HG03354 (cell line): ENCODE results near the gene GSTM3.
"Not testable (repeated sequence)": the region's sequence is repeated elsewhere in the genome, so short reads cannot be mapped to it uniquely, and the experiment has no call there.

Source experiments
- ATAC-seq: cut with Tn5 transposase; IDR thresholded peaks from one replicate; pipeline ENCODE4 v1.9.1; 2021; ENCODE audit warnings: mild to moderate bottlenecking; ENCODE audit not compliant: unreplicated experiment, poor library complexity, severe bottlenecking

GSTM3 gene

DNA sequence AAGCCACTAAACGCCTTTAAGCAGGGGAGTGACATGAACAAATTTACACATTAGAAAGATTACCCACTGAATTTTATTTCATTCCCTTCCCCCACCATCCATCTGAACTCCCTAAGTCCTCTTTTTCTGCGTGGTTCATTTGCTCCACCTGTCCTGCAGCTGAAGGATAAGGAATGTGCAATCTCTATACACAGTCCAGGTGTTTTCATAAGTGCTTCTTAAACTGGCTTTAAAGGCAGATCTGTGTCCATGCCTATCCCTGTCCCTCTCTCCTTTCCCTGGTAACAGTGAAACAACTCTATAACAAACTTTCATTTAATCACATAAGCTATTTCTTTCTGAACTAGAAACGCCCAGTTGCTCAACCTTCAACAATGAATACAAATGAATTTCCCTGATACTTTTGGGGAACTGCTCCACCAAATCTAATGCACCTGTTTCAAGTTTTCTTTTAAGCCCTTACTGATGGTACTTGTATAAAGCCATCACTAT is 8.4 kb downstream of the GSTM3 start:
- ATAC-seq: no peak

DNA sequence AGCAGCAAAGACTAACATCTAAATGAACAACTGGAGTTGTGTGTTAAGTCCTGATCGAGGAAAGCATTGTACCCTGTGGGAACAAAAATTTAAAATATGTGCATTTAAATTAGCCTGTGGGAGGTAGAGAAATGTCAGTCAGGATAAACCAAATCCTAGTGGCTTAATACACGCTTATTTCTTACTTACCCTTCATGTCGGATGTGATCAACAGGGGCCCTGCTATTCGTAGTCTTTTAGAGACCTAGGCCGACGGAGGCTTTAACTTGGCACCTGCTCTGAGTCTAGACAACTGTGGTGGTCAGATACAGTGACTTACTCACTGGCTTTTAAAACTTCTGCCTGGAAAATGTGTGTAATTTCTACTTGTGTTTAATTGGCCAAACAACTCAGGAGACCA is 10.2 kb downstream of the GSTM3 start:
- ATAC-seq: no peak

DNA sequence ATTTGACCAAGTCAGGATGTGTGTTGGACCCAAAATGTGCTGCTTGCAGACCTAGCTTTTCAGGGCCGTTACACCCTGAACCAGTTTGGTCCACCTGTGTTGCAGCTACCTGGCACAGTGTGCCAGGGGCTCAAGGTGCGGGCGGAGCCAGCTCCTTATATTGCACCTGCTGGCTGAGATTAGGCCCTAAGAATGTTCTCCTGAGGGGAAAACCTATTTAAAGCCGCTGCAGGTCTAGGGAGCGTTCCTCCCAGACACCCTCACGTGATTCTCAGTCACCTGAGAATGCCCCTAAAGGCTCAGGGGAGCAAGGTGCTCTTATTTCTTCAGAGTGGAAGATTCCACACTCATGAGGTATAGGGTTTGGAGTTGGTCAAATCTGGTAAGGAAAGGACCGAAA is 12.0 kb downstream of the GSTM3 start:
- ATAC-seq: no peak

DNA sequence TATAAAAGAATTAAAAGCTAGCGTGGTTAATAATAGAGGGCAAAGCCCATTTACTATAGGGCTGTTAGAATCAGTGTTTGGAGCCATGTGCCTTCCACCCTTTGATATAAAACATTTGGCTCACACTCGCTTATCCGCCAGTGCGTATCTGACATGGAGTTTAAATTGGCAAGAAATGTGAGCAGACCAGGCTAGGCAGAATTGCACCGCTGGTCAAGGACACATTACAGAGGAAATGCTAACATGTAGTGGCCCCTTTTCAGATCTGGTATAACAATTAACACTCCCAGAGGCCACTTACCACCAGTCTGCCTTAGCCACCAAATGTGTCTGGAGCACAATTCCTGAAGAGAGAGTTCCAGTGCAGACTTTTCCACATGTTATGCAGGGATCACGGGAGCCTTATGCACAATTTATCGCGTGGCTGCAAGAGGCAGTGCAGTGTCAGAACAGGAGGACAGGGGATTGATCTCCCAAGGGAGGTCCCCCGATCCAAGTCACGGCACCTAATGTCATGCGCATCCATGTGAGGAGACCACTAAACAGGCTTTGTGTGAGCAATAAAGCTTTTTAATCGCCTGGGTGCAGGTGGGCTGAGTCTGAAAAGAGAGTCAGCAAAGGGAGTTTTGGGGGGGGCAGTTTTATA is 14.0 kb downstream of the GSTM3 start:
- ATAC-seq: no peak

DNA sequence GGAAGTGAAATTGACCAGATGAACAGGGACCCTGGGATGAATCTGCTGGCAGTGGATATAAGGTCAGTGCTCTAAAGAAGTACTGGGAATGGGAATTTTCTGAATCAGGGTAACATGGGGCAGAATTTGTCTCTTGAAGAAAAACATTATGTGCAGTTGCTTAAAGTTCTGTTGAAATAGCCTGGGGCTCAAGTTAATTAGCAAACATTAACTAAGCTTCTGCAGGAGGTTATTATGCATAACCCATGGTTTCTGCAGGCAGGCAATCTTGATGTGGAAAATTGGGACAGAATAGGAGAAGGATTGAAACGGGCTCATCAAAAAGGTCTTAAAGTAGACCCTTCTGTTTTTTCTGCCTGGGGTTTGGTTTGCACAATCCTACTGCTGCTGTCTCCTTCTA is 14.8 kb downstream of the GSTM3 start:
- ATAC-seq: no peak

DNA sequence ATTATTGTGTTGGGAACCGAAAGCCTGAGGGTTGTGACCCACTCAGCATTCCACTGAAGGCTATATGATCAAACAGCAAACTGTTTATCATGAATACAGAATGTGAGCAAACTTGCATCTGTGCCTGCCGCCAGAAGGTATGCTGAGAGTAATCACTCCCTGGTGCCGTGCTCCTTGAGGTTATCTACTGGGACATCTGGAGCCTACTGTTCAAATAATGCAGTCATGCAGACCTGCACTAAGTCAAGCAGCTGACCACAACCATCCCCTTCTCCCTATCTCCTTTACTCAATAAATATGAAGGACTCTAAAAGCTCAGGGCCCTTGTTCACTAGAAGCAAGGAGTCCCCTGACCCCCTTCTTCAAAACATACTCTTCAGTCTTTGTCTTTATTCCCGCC is 15.3 kb downstream of the GSTM3 start:
- no peak for ATAC-seq

DNA sequence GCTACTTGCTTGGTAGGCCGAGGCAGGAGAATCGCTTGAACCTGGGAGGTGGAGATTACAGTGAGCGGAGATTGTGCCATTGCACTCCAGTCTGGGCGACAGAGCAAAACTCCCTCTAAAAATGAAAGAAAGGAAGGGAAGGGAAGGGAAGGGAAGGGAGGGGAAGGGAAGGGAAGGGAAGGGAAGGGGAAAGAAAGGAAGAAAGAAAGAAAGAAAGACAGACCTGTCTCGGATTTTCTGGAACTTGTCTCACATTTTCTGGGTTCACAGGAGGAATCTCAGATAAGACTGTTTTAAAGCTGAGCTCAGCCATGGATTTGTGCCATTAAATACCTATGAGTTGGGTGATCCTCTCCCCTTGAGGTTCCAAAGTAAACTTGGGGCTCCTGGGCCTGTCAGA is 15.9 kb downstream of the GSTM3 start:
- ATAC-seq: no peak

DNA sequence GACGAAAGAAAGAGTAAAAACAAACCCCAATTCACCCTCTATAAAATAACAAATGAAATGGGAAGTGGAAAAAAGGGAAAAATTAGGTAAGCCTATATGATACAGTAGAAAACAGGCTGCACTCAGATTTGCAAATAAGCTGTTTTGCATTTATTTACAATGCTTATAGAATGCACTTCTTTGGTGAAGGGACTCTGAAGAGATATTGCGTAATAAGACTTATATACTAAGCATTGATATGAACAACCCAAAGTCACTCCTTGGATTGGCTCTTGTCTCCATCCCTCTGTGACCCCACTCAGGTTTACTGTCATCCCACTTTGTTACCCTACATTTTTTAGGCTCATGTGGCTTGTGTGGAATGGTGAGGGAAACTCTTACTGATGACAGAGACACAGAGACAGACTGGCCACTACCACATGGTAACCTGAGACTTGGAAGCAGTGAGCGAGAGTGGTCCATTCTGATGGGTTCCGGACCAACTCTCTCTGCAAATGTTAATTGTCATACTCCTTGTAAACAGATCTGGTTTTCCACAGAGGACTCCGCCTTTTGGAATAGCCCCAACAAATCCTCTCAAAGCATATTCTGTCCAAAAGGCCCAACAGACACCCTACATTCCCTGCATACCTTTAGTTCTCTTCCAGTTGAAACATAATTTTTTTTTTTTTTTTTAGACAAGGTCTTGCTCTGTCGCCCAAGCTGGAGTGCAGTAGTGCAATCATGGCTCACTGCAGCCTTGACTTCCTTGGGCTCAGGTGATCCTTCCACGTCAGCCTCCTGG is 17.7 kb downstream of the GSTM3 start:
- no peak for ATAC-seq

DNA sequence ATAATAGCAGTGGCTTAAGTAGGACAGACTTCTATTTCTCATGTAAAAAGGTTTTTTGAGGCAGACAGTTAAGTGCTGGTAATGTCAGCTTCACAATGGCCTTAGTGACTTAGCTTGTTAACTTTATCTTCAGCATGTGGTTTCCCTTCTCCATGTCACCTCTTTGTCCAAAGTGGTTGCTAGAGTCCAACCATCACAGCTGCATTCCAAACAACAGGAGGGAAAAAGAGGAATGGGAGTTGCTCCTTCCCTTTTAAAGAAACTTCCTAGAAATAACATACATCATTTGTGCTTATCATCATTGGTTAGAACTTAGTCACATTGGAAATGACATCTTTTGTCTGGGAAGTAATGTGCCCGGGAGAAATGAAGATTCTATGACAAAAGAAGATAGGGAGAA is 18.9 kb downstream of the GSTM3 start:
- no peak for ATAC-seq

DNA sequence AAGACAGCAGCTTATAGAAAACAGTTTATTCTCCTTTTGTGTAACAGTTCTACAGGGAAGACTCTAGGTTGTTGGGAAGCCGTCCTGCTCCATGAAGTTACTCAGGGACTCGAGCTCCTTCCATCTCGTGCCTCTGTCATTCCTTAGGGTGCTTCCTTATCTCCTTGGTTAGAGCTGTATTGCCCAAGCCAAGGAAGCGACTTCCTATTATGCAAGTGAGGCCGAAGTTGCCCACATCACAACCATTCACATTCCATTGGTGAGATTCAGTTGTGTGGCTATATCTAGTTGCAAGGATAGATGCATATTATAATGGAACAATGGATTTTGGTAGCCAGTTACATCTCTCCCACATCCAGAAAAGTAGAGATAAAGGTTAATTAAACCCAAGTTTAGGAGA is 19.8 kb downstream of the GSTM3 start:
- ATAC-seq: no peak

DNA sequence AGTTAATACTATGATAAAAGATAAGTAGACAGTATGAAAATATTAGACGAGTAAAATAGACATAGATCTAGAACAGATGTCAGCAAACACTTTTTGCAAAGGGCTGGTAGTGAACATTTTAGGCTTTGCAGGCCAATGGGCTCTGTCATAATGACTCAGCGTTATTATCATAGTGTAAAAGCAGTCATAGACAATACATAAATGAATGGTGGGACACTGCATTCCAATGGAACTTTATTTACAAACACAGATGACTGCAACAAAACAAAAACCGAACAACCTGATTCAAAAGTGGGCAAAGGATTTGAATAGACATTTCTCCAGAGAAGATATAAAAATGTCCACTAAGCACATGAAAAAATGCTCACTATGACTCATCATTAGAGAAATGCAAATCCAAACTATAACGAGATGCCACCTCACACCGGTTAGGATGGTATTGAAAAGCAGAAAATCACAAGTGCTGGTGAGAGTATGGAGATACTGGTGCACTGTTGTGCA is 21.5 kb downstream of the GSTM3 start:
- peak; percentile 47 for ATAC-seq

DNA sequence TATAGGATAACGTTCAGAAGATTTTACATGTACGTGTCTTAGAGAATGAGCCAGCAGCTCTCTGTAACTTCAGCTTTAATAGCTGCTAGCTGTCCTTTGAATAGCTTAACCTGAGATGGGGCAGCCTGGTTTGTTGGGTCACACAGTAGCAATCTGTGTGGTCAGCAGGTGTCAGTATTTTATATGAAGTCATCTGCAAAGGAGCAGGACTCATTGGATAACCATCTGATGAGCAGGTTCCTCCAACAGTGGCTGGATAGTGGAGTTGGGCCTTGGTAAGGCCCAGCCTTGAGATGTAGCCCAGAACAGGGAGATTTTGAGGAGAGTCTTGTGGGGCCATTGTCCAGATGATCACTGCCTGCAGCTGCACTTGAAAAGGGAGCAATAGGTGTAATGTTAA is 22.3 kb downstream of the GSTM3 start:
- ATAC-seq: no peak

DNA sequence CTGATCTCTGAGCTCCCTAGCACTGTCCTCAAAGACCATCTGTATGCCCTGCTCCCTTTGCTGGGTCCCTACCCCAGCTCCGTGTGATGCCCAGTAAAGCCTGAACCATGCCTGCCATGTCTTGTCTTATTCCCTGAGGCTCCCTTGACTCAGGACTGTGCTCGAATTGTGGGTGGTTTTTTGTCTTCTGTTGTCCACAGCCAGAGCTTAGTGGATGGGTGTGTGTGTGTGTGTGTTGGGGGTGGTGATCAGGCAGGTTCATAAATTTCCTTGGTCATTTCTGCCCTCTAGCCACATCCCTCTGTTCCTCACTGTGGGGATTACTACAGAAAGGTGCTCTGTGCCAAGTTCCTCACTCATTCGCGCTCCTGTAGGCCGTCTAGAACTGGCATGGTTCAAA is 23.1 kb downstream of the GSTM3 start:
- no peak for ATAC-seq

DNA sequence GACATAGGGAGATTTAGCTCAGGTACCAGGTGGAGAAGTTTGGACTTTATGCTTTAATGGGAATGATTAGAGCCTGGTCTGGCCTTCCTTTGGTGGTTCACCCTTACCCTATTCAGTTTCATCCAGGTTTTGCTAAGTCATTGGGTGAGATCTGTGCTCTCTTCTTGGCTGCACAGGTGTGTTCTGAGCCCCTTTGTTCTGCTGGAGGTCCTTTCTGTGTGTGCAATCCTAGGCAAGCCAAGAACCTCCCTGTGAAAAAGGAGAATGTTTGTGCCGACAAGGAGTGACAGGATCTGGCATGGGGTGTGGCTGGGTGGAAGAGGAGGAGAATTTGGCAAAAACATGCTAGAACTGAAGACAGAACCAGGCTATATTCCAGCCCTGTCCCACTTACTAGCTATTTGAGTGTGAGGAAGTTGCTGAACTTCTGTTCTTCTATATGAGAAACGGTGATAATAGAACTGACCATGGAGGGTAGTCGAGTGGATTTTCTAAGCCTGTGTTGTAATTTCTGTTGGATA is 24.2 kb downstream of the GSTM3 start:
- no peak for ATAC-seq

DNA sequence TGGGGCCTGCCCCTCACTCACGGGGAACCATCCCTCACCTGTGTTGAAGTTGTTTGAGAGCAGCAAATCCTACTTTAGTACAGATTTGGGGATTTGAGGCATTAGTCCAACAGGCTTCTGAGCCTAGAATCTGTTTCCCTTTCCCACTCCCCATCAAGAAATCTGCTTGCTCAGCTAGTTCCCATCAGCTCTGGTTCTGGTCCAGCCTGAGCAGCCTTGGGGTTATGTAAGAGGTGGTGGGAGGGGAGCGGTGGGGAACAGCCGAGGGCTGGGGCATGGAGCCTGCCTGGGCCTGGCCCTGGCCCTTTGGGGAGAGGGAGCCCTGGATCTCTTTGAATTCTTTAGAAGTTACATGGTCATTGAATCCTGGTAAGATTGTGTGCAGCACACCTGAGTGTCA is 24.7 kb downstream of the GSTM3 start:
- ATAC-seq: no peak

DNA sequence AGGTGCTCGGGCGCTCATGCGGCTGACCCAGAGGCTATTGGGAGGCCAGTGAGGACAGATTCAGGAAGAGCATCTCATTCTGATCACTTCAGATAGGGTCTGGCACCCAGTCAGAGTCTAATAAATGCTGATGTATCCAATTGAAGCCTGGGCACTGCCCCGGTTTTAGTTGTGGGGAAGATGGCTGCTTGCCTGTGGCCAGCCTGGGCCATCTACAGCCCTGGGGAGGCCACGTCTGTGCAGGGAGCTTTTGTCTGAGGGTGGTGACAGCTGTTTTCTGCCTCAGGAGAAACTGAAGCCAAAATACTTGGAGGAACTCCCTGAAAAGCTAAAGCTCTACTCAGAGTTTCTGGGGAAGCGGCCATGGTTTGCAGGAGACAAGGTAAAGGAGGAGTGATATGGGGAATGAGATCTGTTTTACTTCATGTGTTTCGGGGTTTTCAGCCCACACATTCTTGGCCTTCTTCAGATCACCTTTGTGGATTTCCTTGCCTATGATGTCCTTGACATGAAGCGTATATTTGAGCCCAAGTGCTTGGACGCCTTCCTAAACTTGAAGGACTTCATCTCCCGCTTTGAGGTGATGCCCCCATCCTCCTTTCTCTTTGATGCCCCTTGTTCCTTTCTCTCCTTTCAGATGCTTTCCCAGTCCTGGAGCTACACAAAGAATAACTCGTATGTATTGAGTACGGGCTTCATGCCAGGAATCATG is 26.0 kb downstream of the GSTM3 start:
- ATAC-seq: no peak

DNA sequence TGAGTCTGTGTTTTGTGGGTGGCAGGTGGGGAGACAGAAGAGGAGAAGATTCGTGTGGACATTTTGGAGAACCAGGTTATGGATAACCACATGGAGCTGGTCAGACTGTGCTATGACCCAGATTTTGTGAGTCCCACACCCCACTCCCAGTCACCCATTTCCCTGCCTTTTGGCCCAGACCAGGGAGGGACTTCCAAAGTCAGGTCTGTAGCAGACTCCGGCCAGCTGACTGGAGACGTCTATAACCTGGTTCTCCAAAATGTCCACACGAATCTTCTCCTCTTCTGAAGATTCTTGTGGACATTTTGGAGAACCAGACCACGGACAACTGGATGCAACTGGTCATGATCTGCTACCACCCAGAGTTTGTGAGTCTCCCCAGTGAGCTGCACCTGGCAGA is 27.2 kb downstream of the GSTM3 start:
- ATAC-seq: no peak

DNA sequence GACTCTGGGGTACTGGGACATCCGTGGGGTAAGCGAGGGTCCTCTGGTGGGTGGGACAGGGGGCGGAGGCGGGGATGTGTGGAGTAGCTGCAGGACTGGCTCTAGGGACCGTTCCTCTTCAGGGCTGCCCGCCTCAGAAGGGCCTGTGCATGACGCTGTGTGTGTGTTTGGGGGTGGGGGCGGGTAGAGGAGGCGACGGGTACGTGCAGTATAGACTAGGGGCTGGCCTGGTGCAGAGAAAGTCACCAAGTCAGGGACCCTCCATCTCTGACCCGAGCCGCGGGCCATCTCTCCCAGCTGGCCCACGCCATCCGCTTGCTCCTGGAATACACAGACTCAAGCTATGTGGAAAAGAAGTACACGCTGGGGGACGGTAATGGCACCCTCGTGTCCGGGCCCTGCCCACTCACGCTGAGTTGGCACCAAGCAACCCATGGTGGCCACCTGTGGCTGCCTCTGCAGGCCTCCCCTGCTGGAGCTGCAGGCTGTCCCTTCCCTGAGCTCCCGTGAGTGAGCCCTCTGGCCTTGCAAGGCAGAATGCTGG is 28.4 kb downstream of the GSTM3 start:
- ATAC-seq: no peak

DNA sequence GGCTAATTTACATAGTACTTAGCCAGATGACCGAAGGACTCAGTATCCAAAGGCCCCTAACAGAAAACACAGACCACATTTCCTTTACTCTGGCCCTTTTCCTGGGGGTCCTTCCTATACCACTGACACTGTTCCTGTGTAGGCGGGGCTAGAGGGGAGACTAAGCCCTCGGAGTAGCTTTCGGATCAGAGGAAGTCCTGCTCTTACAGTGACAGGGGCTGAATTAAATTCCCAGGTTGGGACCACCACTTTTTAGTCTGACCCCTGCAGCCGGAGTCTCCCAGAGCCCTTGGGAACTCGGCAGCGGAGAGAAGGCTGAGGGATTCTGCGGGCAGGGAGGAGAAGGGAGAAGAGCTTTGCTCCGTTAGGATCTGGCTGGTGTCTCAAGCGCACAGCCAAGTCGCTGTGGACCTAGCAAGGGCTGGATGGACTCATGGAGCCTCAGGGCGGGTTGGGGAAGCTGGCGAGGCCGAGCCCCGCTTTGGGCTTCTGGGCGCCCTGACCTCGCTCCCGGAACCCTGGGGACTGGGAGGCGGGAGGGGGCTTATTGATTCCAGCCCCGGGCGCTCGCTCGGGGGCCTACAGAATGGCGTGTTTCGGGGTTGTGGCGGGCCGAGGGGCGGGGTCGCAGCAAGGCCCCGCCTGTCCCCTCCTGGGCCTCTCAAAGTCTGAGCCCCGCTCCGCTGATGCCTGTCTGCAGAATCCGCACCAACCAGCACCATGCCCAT is 29.1 kb downstream of the GSTM3 start, which contains the start of gene GSTM5:
GSTM5 (plus strand) TSS at position 659 of the 728 bp plus-strand sequence; CDS start at position 721, 62 bp downstream.
- ATAC-seq: not testable (repeated sequence)
